ENCODE data around the gene PLEKHG4B. TPM values are rescaled to one million over a fixed set of nuclear protein-coding genes. Genes with fewer than 3 reads are reported as not detected.

The PLEKHG4B gene
- total and polyA plus RNA-seq, 7 donors, result 0.01 TPM; not detected in 6

- 90 to 99% (median 97%) methylated on average over 1 of the region's 1 CpG for WGBS, 3 donors
- no peak for TF ChIP-seq CTCF (IDR thresholded peaks at IDR 0.05)
- ATAC-seq, result no peak
- Histone ChIP-seq H3K36me3 (ENCODE audit: insufficient read depth in 1 of 2, low read depth in 1 of 2) (no peaks in the 10 kb centered on the region), H3K4me1 (no peaks in the 10 kb centered on the region), H3K27me3 (ENCODE audit: insufficient read depth in 3 of 3, low read length in 2 of 3) (peaks cover 0 to 3% (median 0%) of the 10 kb centered on the region in 3 donors), H3K27ac (no peak overlapping the region), H3K9me3 (peaks cover 13% of the 10 kb centered on the region), H3K4me3 (no peak overlapping the region)
- intact Hi-C loops (cut with DNase I), result no loop called here
- DNase-seq, result no peak
Observed at GRCh38 chr5:125815-126214, 33.8 kb downstream of the PLEKHG4B start.

GRCh38 chr5:126806-127205 is 34.8 kb downstream of the PLEKHG4B start:
- H3K27me3 ChIP-seq (ENCODE audit: insufficient read depth in 3 of 3, low read length in 2 of 3), result peaks cover 0 to 3% (median 0%) of the 10 kb centered on the region in 3 donors
- peaks cover 8% of the 10 kb centered on the region for H3K9me3 ChIP-seq
- intact Hi-C loops (cut with DNase I), result no loop called here
- H3K27ac ChIP-seq, result no peak overlapping the region
- no peaks in the 10 kb centered on the region for H3K36me3 ChIP-seq (ENCODE audit: insufficient read depth in 1 of 2, low read depth in 1 of 2)
- H3K4me3 ChIP-seq, result no peak overlapping the region
- no peaks in the 10 kb centered on the region for H3K4me1 ChIP-seq
- no peak for TF ChIP-seq CTCF (IDR thresholded peaks at IDR 0.05)
- no peak for DNase-seq
- ATAC-seq, result no peak
- WGBS, 3 donors, result 90 to 93% (median 91%) methylated on average over 7 of the region's 7 CpGs

GRCh38 chr5:127886-128285 is 35.9 kb downstream of the PLEKHG4B start:
- H3K27ac ChIP-seq, result no peak overlapping the region
- H3K4me3 ChIP-seq, result no peak overlapping the region
- H3K36me3 ChIP-seq (ENCODE audit: insufficient read depth in 1 of 2, low read depth in 1 of 2), result no peaks in the 10 kb centered on the region
- ATAC-seq (no peak), DNase-seq (no peak)
- WGBS, 3 donors, result 72 to 82% (median 75%) methylated on average over 2 of the region's 2 CpGs
- peaks cover 8% of the 10 kb centered on the region for H3K9me3 ChIP-seq
- H3K27me3 ChIP-seq (ENCODE audit: insufficient read depth in 3 of 3, low read length in 2 of 3), result peaks cover 0 to 3% (median 0%) of the 10 kb centered on the region in 3 donors
- no peaks in the 10 kb centered on the region for H3K4me1 ChIP-seq
- intact Hi-C loops (cut with DNase I), result no loop called here
- TF ChIP-seq CTCF (IDR thresholded peaks at IDR 0.05), result no peak

- Histone ChIP-seq H3K27ac (no peak overlapping the region), H3K27me3 (ENCODE audit: insufficient read depth in 3 of 3, low read length in 2 of 3) (peaks cover 0 to 3% (median 0%) of the 10 kb centered on the region in 3 donors), H3K36me3 (ENCODE audit: insufficient read depth in 1 of 2, low read depth in 1 of 2) (no peaks in the 10 kb centered on the region), H3K9me3 (peaks cover 8% of the 10 kb centered on the region), H3K4me1 (no peaks in the 10 kb centered on the region), H3K4me3 (no peak overlapping the region)
- WGBS, 3 donors, result 76 to 96% (median 89%) methylated on average over 2 of the region's 2 CpGs
- TF ChIP-seq CTCF (IDR thresholded peaks at IDR 0.05), result no peak
- no peak for ATAC-seq
- intact Hi-C loops (cut with DNase I), result no loop called here
- no peak for DNase-seq
Observed at GRCh38 chr5:128446-128845, 36.5 kb downstream of the PLEKHG4B start.

- no peak overlapping the region for H3K27ac ChIP-seq
- peaks cover 0 to 3% (median 0%) of the 10 kb centered on the region in 3 donors for H3K27me3 ChIP-seq (ENCODE audit: insufficient read depth in 3 of 3, low read length in 2 of 3)
- DNase-seq (no peak), ATAC-seq (no peak)
- TF ChIP-seq CTCF (IDR thresholded peaks at IDR 0.05), result no peak
- 74 to 89% (median 84%) methylated on average over 2 of the region's 2 CpGs for WGBS, 3 donors
- no peak overlapping the region for H3K4me3 ChIP-seq
- intact Hi-C loops (cut with DNase I), result no loop called here
- H3K36me3 ChIP-seq (ENCODE audit: insufficient read depth in 1 of 2, low read depth in 1 of 2), result no peaks in the 10 kb centered on the region
- peaks cover 8% of the 10 kb centered on the region for H3K9me3 ChIP-seq
- no peaks in the 10 kb centered on the region for H3K4me1 ChIP-seq
Observed at GRCh38 chr5:129148-129547, 37.2 kb downstream of the PLEKHG4B start.
